DMS153 (cell line): ENCODE measurements around the gene CLTCL1.
A peak's percentile ranks its signal among the peaks of the same experiment; 100 is the strongest.

ENCODE experiments used
- DNase-seq: peaks from one replicate; lab custom pipeline; 2025; lab: John Stamatoyannopoulos, UW

CLTCL1 gene

DNA sequence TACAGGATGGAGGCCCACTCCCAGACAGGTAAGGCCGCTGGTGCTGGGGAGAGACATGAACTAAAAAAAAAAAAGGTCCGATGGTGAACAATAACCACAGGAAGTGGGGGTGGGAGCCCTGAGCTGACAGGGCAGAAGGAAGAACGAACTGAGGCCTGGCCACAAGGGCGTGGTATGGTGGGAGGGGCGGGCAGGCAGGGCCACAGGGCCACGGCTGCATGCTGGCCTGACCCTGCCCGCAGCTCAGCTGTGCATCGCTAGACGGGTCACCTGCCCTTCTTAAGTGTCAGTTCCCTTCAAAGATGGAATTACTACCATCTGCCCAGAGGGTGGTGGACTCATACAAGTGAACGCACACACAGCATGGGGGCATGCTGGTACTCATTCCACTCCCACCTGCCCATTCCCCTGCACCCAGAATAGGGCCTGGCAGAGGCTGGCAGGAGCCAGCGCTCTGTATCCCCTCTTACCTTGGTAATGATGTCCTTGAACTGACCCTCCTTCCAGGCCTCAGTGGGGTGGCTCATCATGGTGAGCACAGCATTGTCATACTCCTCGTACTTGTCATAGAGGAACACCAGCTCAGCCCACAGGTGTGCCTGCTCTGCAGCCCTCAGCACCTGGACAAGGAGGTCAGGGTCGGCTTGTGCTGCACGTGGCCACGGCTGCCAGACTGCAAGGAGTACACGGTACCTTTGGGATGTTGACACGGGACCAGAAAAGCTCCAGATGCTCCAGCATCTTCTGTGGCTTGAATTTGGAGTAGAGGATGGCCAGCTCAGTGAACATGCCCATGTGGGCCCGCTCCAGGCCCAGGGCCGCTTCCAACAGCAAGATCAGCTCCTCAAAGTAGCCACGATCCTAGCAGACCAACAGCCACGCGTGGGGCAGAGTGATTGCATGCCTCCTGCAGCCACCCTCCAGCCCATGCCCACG lies 95.5 kb downstream of the CLTCL1 start:
- DNase-seq: no peak

DNA sequence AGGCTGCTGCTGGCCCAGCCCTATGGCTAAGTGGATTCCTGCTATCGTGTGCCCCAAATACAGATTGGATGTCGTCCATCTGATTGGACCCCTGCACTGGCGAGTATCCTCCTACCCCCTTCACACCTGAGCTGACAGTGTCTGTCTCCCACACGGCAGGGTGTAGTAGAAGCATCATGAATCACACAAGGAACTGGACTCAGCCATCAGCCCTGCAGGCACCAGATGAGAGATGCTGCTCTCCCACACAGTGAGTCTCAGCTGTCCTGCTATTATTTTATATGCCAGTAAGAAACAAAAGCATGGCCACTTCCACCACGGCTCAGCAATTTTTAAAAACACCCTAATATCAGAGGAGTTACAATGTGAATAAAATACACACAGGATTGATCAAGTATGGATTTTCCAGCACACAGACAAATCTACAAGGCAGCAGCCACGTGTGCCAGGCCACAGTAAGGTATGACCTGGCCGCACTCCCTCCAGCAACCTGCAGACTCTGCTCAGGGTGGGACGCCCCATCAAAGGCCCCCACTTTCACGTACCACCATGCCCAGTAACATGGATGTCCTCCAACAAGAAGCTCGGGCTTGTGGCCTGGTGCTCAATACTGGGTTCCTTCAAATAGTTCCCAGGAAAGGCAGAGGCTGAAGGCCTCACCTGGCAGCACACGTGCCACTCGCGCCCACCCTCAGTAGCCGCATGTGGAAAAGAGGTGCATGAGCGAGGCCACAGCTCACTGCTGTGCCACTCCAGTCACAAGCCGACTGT lies 96.6 kb downstream of the CLTCL1 start:
- no peak for DNase-seq

DNA sequence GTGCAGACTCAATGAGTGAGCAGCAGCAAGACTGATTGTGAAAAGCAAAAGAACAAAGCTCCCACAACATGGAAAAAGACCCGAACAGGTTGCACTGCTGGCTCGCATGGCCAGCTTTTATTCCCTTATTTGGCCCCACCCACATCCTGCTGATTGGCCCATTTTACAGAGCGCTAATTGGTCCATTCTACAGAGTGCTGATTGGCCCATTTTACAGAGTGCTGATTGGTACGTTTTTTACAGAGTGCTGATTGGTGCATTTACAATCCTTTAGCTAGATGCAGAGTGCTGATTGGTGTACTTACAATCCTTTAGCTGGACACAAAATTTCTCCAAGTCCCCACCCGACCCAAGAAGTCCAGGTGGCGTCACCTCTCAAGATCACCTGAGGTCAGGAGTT lies 97.6 kb downstream of the CLTCL1 start:
- DNase-seq: no peak

DNA sequence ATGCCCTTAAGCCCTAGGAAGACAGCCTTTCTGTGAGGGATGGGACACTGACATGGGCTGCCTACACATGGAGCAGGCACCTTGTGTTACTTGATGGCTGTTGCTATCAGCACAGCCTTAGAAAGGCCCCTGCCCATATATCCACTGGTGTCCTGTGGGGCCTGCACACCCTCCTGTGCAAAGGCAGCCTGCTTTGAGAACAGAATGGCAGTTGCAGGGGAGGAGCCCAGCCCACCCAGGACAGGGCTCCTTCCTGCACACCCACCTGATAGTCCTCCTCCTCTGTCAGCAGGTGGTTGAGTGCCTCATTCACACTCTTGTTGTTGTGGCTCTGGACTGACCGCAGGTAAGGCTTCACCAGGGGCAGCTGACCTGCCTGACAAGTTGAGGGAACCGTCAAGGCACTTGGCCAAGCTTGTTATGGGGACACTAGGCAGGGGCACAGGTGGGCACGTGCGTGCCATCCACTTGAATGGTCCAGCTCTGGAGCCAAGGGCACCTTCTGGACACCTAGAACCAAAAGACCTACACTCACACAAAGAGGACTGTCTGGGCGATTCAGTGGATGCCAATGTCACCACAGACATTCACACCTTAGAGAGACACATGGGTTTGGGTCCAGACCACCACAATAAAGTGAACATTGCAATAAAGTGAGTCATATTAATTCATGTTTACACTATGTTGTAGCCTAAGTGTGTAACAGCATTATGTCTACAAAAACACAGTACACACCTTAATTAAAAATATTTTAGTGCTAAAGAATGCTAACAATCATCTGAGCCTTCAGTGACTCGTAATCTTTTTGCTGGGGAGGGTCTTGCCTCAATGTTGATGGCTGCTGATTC lies 103.6 kb downstream of the CLTCL1 start:
- DNase-seq: no peak

DNA sequence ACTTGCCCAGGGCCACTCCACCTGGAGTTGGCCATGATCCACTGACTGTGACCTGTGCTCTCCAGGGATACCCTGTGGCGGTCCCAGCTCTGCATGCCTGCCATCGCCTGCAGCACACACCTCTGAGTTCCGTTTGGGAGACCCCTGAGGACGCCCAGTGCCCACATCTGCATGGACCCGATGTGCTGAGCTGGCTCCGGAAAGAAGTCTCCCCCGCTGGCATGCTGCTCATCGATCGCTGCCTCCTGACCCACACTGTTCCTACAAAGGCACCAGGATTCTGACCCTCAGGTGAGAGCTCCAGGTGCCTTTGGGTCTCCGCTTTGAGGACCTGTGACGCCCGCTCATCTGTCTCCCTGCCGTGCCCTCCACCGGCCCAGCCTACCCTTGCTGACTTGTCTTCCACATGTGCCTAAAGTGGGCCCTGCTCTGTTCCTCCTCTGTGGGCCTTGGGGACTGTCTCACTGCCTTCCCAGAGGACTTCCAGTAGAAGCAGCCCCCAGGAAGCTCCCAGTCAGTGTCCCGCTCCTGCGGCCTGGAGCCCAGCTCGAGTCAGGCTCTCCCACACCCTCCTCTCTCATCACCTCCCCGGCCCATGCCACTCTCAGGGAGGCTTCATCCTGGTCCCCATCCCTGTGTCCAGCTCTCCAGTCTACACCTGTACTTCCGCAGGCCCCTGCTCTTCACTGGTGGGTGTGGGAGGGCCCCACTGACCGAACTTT lies 107.1 kb downstream of the CLTCL1 start:
- DNase-seq: no peak

DNA sequence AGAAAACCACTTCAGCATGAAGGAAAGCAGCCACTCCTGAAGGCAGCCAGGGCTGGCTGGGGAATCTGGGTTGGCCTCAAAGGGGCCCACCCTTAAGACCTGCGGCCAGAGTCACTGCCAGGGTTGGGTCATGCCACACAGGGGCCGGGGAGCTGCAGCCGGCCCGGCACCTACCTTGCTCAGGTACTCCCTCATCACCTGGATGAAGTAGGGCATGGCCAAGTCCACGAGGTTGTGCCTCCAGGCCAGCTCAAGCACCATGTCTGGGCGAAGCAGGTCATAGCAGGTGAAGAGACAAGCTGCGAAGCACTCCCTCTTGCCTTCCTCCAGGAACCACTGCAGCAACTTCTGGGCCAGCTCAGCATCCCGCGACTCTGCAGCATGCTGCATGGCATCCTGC lies 108.3 kb downstream of the CLTCL1 start:
- DNase-seq: no peak

DNA sequence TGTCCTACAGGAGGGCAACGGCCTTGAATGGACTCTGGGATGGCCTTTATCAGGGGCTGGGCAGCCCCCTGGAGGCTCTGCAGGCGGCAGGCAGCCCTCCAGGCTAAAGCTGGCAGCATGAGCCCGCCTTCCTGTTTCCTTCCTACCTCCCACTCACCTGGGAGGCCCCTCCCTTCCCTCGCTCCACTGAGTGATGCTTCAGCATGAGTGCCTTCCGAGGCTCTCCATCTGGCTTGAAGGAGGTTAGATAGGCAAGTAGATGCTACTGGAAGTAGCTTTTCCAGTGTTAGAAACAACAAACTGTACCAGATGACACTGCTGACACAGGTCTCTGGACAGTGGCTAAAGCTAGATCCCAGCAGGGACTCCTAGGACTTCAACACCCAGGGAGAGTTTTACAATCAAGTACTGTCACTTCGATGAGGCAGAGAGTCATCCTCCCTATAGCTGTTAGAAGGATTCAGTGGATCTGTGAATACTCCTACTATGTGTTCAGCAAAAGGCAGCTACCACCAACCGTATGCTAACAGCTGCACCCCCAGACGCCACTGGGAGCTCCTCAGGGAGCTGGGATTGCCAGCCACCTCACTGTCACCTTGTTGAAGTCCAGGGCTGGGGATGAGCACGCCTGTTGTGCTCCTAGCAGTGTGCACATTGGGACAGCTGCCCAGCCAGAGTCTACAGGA lies 108.9 kb downstream of the CLTCL1 start:
- DNase-seq: no peak

DNA sequence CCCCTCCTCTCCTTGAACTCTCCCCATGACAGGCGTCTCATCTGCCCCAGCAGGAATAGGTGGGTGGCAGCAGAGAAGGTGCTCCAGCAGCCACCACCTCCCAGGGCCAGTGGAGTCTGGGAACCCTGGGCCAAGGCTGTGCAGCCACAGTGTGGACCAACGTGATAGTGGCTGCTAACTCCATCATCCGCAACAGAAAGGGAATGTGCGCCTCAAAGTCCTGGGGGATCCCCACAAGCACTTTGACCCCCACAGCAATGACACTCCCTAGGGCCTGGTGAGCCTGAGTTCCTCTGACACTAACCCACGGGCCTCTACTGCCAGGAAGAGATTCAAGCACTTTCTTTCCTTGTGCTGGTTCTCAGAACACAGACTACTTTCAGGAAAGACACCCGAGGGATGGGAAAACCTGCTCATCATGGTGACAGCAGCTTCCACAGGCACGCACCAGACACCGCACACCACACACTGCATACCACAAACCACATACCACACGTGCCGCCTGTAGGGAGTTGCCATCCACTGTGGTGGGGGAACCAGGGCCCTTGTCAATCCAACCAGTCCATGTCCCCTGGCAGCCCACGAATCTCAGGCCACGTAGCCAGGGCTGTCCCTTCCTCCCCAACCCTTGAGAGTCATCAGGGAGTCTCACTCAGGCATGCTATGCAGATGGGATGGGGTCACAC lies 109.6 kb downstream of the CLTCL1 start:
- DNase-seq: no peak

DNA sequence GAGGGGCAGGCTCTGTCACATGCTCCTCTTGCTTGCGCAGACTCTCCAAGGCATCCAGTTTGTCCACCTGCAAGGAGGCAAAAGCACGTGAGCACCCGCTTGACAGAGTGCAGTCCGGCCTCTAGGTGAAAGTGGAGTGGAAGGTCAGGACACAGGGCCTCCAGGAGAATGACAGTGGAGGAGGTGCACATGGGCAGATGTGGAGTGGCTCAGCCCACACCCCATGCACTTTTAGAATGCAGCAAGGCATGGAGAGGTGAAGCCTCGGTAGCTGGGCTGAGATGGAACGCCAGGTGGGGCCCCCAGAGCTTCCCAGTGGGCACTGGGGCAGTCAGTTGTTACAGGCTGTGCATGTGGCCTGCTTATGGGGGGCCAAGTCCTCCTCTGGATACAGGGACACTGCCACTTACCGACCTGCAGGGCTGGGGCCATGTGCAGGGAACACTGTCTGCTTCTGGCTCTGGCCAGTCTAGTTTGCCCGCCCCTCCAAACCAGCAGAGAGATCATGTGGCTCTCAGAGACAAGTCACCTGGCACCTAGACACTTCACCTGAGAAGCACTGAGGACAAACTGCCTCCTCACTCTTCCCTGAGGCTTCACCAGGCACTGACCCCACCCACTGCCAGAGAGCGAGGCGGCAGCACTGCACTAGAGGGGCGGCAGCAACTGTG lies 110.6 kb downstream of the CLTCL1 start:
- DNase-seq: no peak

DNA sequence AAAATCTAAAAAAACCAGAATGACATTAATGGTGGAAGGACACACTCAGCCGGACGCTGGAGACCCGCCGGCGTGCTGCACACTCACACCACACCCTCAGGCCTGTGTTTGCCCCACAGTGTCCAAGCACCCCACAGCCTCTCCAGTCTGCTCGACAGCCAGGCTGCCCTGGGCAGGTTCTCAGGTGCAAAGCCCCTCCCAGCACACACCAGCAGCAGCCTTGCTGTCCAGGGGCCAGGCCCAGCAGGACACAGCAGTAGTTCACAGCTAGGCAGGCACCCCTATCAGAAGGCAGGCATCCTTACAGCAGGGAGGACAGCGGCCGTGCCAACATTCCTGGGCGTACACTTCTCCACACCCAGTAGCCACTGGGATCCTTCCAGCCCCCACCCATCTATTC lies 111.3 kb downstream of the CLTCL1 start:
- no peak for DNase-seq

DNA sequence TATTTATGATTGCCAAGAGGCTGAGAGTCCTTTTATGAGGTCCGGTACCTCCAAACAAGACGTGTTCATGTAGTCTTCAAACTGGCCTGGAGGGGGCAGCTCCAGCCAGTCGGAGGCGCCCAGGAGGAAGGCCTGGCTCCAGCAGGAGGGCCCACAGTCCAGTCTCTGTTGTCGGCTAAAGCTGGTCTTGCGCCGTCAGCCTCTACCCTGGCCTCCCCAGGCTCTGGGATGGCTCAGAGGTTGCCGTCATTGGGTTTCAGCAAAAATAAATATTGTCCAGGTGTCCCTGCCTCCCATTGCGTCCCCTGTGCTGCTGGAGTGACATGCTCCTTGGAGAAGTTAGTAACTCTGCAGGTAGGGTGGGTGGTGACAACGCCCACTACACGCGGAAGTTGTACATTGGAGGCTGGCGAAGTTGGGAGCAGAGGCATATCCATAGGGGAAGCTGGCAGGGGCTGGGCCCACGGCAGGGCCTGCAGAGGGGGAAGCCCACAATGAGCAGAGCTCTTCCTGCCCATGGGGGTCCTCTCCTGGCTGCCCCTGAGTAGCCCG lies 111.9 kb downstream of the CLTCL1 start:
- DNase-seq: peak; percentile 61

DNA sequence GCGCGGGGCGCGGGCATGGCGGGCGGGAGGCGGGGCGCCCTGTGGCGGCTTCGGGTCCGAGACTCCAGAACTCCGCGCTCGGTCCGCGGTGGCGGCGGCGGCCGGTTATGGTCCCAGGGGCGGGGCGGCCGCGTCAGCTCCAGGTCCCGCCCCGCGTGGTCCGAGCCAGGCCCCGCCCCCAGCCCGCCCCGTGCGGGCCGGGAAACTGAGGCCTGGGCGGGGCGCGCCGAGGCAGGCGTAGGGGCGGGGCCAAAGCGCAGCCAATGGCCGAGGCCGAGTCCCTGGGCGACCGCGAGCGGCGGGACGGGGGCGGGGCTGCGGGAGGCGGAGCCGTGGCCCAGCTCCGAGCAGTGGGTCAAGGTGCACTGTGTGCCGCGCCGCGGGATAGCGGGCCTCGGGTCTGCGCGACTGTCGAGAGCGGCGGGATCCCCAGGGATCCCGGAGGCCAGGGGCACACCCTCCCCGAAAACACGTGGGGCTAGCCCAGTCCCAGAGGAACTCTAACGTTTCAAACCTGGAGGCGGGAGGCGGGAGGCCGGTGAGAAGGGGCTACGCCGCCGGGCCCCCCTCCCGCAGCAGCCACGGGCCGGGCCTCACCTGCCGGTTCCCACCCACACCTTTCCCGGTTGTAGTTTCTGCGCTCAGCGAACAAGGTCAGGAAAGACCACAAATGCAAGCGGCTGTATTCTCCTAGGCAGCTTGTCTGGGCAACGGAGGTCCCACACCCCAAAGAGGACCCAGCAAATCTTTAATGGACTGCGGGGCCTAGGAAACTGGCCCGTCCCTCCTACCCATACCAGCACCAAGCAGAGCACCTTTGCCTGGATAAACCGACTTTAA lies 112.6 kb downstream of the CLTCL1 start, which contains the start of gene SLC25A1:
Gene SLC25A1, minus strand, starts transcription at position 80 of the 840 bp plus-strand sequence. Its CDS starts 63 bp downstream, at position 17.
- DNase-seq: peak; percentile 75

DNA sequence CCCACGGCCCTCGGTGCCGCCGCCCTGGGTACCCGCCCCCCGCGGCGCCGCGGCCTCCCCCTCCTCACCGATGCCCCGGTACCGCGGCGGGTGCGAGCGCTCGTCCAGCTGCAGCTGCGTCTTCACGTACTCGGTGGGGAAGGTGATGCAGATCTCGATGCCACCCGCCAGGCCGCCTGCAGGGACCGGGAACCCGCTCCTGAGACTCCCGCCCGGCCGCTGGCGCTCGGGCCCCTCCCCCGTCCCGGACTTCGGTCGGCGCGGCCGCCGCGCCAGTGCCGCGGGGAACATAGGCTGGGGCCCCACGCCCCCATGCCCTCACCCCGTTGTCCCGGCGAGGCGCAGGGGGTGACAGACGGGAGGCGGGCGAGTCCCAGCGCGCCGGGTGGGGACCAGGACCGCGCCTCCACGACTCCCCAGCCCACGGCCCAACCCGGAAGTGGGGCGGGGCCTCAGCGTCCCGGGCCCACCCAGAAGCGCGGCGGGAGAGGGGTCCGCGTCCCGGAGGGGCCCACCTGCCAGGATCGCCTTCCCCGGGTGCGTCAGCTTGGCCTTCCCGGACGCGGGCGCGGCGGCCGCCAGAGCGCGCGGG lies 113.4 kb downstream of the CLTCL1 start:
- DNase-seq: no peak

DNA sequence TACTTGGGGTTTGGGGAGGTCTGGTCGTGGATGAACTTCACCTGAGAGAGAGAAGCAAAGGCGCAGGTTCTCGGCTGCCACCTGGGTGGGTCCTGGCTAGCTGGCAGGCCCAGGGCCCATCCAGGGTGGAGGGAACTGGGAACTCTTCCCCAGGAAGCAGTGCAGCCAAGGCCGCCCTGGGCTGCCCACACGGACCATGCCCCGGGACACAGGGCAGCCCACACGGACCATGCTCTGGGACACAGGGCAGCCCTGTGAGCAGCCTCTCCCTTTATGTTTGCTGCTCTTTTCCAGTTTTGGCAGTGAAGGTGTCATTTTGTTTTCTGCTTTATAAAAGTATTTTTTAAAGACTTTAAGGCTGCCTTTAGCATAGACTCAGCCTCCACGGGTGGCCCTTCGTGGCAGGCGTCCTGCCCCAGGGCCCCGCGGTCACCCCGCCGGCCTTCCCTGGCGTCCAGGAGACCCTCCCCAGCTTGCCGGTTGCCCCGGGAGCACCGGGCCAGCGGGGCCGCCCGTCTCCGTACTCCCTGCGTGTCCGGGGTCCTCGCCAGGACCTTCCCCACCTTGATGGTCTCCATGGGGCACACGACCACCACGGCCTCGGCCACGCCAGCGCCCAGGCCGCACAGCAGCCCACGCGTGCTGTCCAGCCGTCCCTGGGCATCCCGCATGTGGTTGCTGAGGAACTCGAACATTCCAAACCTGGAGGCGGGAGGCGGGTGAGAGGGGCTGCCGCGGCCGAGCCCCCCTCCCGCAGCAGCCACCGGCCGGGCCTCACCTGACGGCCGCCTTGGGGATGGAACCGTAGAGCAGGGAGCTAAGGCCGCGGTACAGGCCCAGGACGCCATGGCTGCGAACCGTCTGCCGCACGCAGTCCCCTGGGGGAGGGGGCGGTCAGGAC lies 114.1 kb downstream of the CLTCL1 start:
- DNase-seq: no peak

DNA sequence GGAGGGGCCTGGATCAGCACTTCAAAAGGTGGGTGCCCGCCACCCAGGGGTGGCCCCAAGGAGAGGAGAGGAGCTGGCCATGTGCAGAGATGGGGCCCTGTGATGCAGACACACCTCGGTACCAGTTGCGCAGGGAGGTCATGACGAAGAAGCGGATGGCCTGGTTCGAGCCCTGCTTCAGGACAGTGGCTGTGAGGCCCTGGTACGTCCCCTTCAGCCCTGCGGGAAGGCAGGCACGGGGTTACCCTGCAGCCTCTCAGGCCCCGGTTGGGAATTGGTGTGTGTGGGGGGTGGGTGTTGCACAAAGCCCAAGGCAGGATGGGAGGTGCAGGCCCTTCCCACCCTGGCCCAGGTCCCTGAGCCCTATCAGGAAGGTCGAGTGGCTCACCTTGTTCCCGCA lies 114.8 kb downstream of the CLTCL1 start:
- DNase-seq: no peak

DNA sequence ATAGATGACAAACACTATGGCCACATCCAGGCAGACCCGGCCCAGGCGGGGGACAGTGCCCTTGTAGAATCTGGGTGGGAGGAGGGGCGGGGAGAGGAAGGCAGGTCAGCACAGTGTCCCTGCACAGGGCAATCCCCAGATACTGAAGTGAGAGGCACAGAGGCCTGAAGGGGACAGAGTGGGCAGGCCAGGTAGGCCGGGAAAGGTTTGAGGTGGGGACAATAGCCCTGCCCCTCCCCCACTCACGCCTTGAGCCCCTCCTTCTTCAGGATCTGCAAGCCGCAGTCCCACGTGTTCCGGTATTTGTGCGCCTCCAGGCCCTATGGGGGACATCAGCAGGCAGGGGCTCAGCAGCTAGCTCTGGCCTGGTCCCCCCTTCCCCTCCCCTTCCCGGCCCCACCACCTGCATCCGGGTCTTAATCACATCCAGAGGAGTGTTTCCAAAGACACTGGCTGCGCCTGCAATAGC lies 115.3 kb downstream of the CLTCL1 start:
- no peak for DNase-seq
